Measurements from ENCODE around the gene TLE7. TPM values are rescaled to one million over a fixed set of nuclear protein-coding genes. Genes with fewer than 3 reads are reported as not detected.
A peak's percentile ranks its signal among the peaks of the same experiment; 100 is the strongest.

Gene TLE7
- total and polyA plus RNA-seq, 2 of the 4 experiments (the other 2 are of a cell fraction), result not detected

- Histone ChIP-seq H3K23ac (ENCODE audit: low read depth, low read length) (peak overlapping the region; percentile 92), H3K79me1 (ENCODE audit: low read depth in 1 of 2, low read length in 2 of 2) (no peaks in the 10 kb centered on the region; a peak in 1 of 4 replicates), H2BK120ac (ENCODE audit: low read depth, low read length) (peak overlapping the region; percentile 94), H2AK9ac (replicated peaks; ENCODE audit: low read depth, low read length, poor library complexity) (no peak overlapping the region), H3K9me3 (ENCODE audit: control insufficient read depth, insufficient read depth, low read length) (peaks cover 5% of the 10 kb centered on the region), H3K4me2 (ENCODE audit: low read depth, low read length) (peak overlapping the region; percentile 67; the same call in 1 of the 2 replicates), H3K18ac (ENCODE audit: low read depth, low read length) (peak overlapping the region; percentile 89; the same call in 1 of the 2 replicates), H3K4ac (ENCODE audit: low read depth, low read length) (peak overlapping the region; percentile 81; the same call in 1 of the 2 replicates), H4K91ac (ENCODE audit: insufficient read depth, low read depth, low read length) (peak overlapping the region; percentile 77), H4K8ac (ENCODE audit: low read depth in 2 of 2, low read length in 2 of 2) (peak overlapping the region; percentile 76 to 90), H2AK5ac (ENCODE audit: low read depth, low read length) (no peak overlapping the region; the same call in 1 of the 2 replicates), H3K14ac (replicated peaks; ENCODE audit: low read depth, low read length) (peak overlapping the region; percentile 90), H3K4me3 (ENCODE audit: insufficient read depth, low read depth, low read length) (no peak overlapping the region), H2AFZ (replicated peaks; ENCODE audit: low read length, poor library complexity) (peak overlapping the region; percentile 82), H2BK15ac (ENCODE audit: low read depth, low read length) (peak overlapping the region; percentile 88; the same call in 2 of the 3 replicates), H4K20me1 (ENCODE audit: insufficient read depth, low read length) (no peaks in the 10 kb centered on the region), H4K5ac (ENCODE audit: low read depth, low read length) (peak overlapping the region; percentile 90; the same call in 1 of the 2 replicates), H3K56ac (ENCODE audit: extremely low read depth, insufficient read depth, low read length) (peak overlapping the region; percentile 76), H3K9me1 (ENCODE audit: insufficient read depth, low read length) (no peaks in the 10 kb centered on the region), H3K27me3 (ENCODE audit: control insufficient read depth, insufficient read depth, low read length) (no peaks in the 10 kb centered on the region), H3K4me1 (ENCODE audit: control insufficient read depth, insufficient read depth, low read length) (peaks cover 3% of the 10 kb centered on the region; the same call in 1 of the 2 replicates), H2BK20ac (ENCODE audit: low read depth, low read length) (peak overlapping the region; percentile 96), H3K36me3 (ENCODE audit: control insufficient read depth, insufficient read depth, low read length) (peaks cover 18% of the 10 kb centered on the region), H3K27ac (ENCODE audit: insufficient read depth, low read length) (peak overlapping the region; percentile 90), H3K9ac (ENCODE audit: low read depth, low read length) (peak overlapping the region; percentile 45; the same call in 1 of the 2 replicates), H2BK5ac (ENCODE audit: low read depth, low read length, poor library complexity, severe bottlenecking) (peak overlapping the region; percentile 98)
- dilution Hi-C loops (cut with HindIII; ENCODE audit: low sequenced_read_pairs, unreplicated experiment) (no loop called here), intact Hi-C loops (cut with micrococcal nuclease) (no loop called here), in situ Hi-C loops (cut with MboI; ENCODE audit: low sequenced_read_pairs) (loop anchor here (25.0 kb wide), 1 partner anchor 688 kb away; no protein-coding TSS in a partner anchor)
- TF ChIP-seq CTCF (conservative IDR thresholded peaks at IDR 0.05; ENCODE audit: low read depth, low read length) (no peak), CHD1 (IDR thresholded peaks at IDR 0.05; ENCODE audit: low read depth, low read length) (no peak), NFE2L2 (IDR thresholded peaks at IDR 0.05; ENCODE audit: low read depth, low read length) (no peak), RFX5 (IDR thresholded peaks at IDR 0.05; ENCODE audit: low read depth, low read length) (no peak), RCOR1 (IDR thresholded peaks at IDR 0.05; ENCODE audit: insufficient replicate concordance, low read length) (peak; percentile 34), MAFK (IDR thresholded peaks at IDR 0.05; ENCODE audit: low read depth, low read length) (no peak; the same call in 1 of the 2 replicates), BHLHE40 (IDR thresholded peaks at IDR 0.05; ENCODE audit: low read depth, low read length) (peak; percentile 45), POLR2A (IDR thresholded peaks at IDR 0.05; ENCODE audit: low read depth, low read length) (no peak), SMC3 (IDR thresholded peaks at IDR 0.05; ENCODE audit: low read depth, low read length) (no peak), FOS (IDR thresholded peaks at IDR 0.05; ENCODE audit: low read depth, low read length) (peak; percentile 86), ELK1 (IDR thresholded peaks at IDR 0.05; ENCODE audit: borderline replicate concordance, low read depth, low read length) (no peak), MXI1 (IDR thresholded peaks at IDR 0.05; ENCODE audit: borderline replicate concordance, low read depth, low read length) (no peak), CEBPB (IDR thresholded peaks at IDR 0.05; ENCODE audit: low read depth, low read length) (peak; percentile 66; the same call in 1 of the 2 replicates), RAD21 (IDR thresholded peaks at IDR 0.05; ENCODE audit: low read length) (no peak), MAZ (IDR thresholded peaks at IDR 0.05; ENCODE audit: borderline replicate concordance, low read depth, low read length) (no peak), USF2 (IDR thresholded peaks at IDR 0.05; ENCODE audit: low read depth, low read length) (no peak)
- ATAC-seq (ENCODE audit: low read depth) (peak; percentile 98), DNase-seq (peak; percentile 92)
- BruUV-seq (replicated peaks), result no TSS peak
- ChIA-PET POLR2A (ENCODE audit: unreplicated experiment) (interaction anchor here (0.6 to 1.0 kb wide), 2 partner anchors 13 to 1582 kb away, joined by 6 to 7 read pairs; partner anchors contain the start of gene ZNF23), CTCF (no interaction called here)
- no CpG with 5 or more reads among the region's 3 CpGs for WGBS, 2 experiments (ENCODE audit: extremely low coverage in 2 of 2, insufficient read length in 1 of 2)
These were observed 33.0 kb upstream of the TLE7 start for GRCh38 chr16:71474864-71475263.
